Measurements from ENCODE around the gene HLA-DMA.
A peak's percentile ranks its signal among the peaks of the same experiment; 100 is the strongest.

HLA-DMA gene

GRCh38 chr6:32952817-32953739, at the start of gene HLA-DMA:
Gene HLA-DMA (minus strand): TSS chr6:32953097. CDS start chr6:32953036, 61 bp downstream.
- DNase-seq (ENCODE audit: low read depth) = peak; percentile 67

- DNase-seq (ENCODE audit: low read depth) = no peak
Measured at GRCh38 chr6:33001685-33002084, 48.8 kb upstream of the HLA-DMA start.

GRCh38 chr6:33000055-33000454, 47.2 kb upstream of the HLA-DMA start:
- no peak for DNase-seq (ENCODE audit: low read depth)

GRCh38 chr6:32995448-32995847, 42.6 kb upstream of the HLA-DMA start:
- no peak for DNase-seq (ENCODE audit: low read depth)

GRCh38 chr6:32993363-32993973, 40.6 kb upstream of the HLA-DMA start:
- no peak for DNase-seq (ENCODE audit: low read depth)

- DNase-seq (ENCODE audit: low read depth) = no peak
Measured at GRCh38 chr6:32991972-32992371, 39.1 kb upstream of the HLA-DMA start.

- no peak for DNase-seq (ENCODE audit: low read depth)
Measured at GRCh38 chr6:32989368-32989767, 36.5 kb upstream of the HLA-DMA start.

- DNase-seq (ENCODE audit: low read depth) = peak; percentile 83
Measured at GRCh38 chr6:32984622-32985389, 31.9 kb upstream of the HLA-DMA start.

- DNase-seq (ENCODE audit: low read depth) = no peak
Measured at GRCh38 chr6:32983964-32984621, 31.2 kb upstream of the HLA-DMA start.

- no peak for DNase-seq (ENCODE audit: low read depth)
Measured at GRCh38 chr6:32983493-32983848, 30.6 kb upstream of the HLA-DMA start.

GRCh38 chr6:32982702-32983492, 30.0 kb upstream of the HLA-DMA start:
- DNase-seq (ENCODE audit: low read depth) = no peak

GRCh38 chr6:32982084-32982701, 29.3 kb upstream of the HLA-DMA start:
- no peak for DNase-seq (ENCODE audit: low read depth)

- no peak for DNase-seq (ENCODE audit: low read depth)
Measured at GRCh38 chr6:32980488-32981038, 27.7 kb upstream of the HLA-DMA start.

- DNase-seq (ENCODE audit: low read depth) = no peak
Measured at GRCh38 chr6:32979720-32980487, 27.0 kb upstream of the HLA-DMA start.

GRCh38 chr6:32977953-32978324, 25.0 kb upstream of the HLA-DMA start:
- no peak for DNase-seq (ENCODE audit: low read depth)

- DNase-seq (ENCODE audit: low read depth) = no peak
Measured at GRCh38 chr6:32977272-32977952, 24.5 kb upstream of the HLA-DMA start.

GRCh38 chr6:32976334-32977069, 23.6 kb upstream of the HLA-DMA start:
- no peak for DNase-seq (ENCODE audit: low read depth)

- no peak for DNase-seq (ENCODE audit: low read depth)
Measured at GRCh38 chr6:32975886-32976285, 23.0 kb upstream of the HLA-DMA start.
